Measurements from ENCODE around the gene RNF130. TPM values are rescaled to one million over a fixed set of nuclear protein-coding genes. Genes with fewer than 3 reads are reported as not detected.

RNF130 gene
- total and polyA plus RNA-seq, 9 of the 15 experiments (the other 6 are each of a cell fraction or from before 2014, with no cell fraction given), result 5.8 to 39.4 (median 27.1) TPM

DNA sequence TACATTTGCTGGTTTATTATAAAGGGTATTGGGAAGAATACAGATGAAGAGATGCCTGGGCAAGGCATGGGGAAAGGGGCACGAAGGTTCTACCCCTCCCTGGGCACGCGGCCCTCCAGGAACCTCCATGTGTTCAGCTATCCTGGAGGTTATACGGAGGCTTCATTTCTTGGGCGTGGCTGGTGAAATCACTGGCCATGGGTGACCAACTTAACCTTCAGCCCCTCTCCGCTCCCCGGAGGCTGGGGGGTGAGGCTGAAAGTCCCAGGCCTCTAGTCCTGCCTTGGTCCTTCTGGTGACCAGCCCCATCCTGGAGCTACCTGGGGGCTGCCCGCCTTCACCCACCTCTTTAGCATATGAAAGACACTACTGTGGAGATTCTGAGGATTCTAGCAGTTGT lies 17.0 kb upstream of the RNF130 start:
- no peak overlapping the region for H2AFZ ChIP-seq (ENCODE audit: low read depth, low read length)
- 77% methylated on average over 5 of the region's 8 CpGs for WGBS (ENCODE audit: insufficient coverage, low coverage, missing lambda C conversion rate)
- intact Hi-C loops (cut with micrococcal nuclease), result no loop called here
- no peak for ATAC-seq
- ChIA-PET POLR2A (no interaction called here), CTCF (ENCODE audit: low intra/inter-chr PET ratio) (no interaction called here)
- H3K27ac ChIP-seq (ENCODE audit: extremely low read depth, low read depth, low read length), result no peak overlapping the region
- in situ Hi-C loops (cut with MboI), result no loop called here
- H3K4me2 ChIP-seq (ENCODE audit: insufficient read depth, low read length), result no peak overlapping the region
- H4K20me1 ChIP-seq (replicated peaks; ENCODE audit: control insufficient read depth, insufficient read depth, low read length), result 0 out of 2 replicates have a peak, but pooled peaks cover 2% of the 10 kb centered on the region
- no peaks in the 10 kb centered on the region; a peak in 1 of 5 replicates for H3K27me3 ChIP-seq (ENCODE audit: control insufficient read depth in 2 of 2, insufficient read depth in 2 of 2, low read length in 2 of 2)
- BruUV-seq (replicated peaks), result no TSS peak
- no peak overlapping the region for H3K9ac ChIP-seq (ENCODE audit: insufficient read depth in 1 of 2, low read depth in 2 of 2, low read length in 2 of 2)
- H3K79me2 ChIP-seq (ENCODE audit: control insufficient read depth, insufficient read depth, low read length), result no peaks in the 10 kb centered on the region
- H3K9me1 ChIP-seq (ENCODE audit: control insufficient read depth, insufficient read depth, low read length), result no peaks in the 10 kb centered on the region
- FAIRE-seq, result no peak
- H3K36me3 ChIP-seq (ENCODE audit: control insufficient read depth, insufficient read depth, low read length), result no peaks in the 10 kb centered on the region
- no peak overlapping the region for H3K4me3 ChIP-seq
- H3K4me1 ChIP-seq (replicated peaks in 1 of 2; ENCODE audit: control insufficient read depth in 2 of 2, insufficient read depth in 2 of 2, low read length in 2 of 2), result peaks cover 35 to 40% of the 10 kb centered on the region in 2 experiments
- no peak for DNase-seq (ENCODE audit: extremely low read depth in 1 of 4, low spot score in 3 of 4)
- no peaks in the 10 kb centered on the region for H3K9me3 ChIP-seq (replicated peaks; ENCODE audit: control insufficient read depth, insufficient read depth, low read depth, low read length)
- TF ChIP-seq ERF (CRISPR knock-in tag; IDR thresholded peaks at IDR 0.05) (no peak), RBBP5 (IDR thresholded peaks at IDR 0.05; ENCODE audit: borderline replicate concordance, insufficient read depth, low read length, poor library complexity, severe bottlenecking) (no peak)
- TF ChIP-seq, protein P1, sequence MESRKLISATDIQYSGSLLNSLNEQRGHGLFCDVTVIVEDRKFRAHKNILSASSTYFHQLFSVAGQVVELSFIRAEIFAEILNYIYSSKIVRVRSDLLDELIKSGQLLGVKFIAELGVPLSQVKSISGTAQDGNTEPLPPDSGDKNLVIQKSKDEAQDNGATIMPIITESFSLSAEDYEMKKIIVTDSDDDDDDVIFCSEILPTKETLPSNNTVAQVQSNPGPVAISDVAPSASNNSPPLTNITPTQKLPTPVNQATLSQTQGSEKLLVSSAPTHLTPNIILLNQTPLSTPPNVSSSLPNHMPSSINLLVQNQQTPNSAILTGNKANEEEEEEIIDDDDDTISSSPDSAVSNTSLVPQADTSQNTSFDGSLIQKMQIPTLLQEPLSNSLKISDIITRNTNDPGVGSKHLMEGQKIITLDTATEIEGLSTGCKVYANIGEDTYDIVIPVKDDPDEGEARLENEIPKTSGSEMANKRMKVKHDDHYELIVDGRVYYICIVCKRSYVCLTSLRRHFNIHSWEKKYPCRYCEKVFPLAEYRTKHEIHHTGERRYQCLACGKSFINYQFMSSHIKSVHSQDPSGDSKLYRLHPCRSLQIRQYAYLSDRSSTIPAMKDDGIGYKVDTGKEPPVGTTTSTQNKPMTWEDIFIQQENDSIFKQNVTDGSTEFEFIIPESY (CRISPR knock-in tag; IDR thresholded peaks at IDR 0.05), result no peak
- TF ChIP-seq, protein P2, sequence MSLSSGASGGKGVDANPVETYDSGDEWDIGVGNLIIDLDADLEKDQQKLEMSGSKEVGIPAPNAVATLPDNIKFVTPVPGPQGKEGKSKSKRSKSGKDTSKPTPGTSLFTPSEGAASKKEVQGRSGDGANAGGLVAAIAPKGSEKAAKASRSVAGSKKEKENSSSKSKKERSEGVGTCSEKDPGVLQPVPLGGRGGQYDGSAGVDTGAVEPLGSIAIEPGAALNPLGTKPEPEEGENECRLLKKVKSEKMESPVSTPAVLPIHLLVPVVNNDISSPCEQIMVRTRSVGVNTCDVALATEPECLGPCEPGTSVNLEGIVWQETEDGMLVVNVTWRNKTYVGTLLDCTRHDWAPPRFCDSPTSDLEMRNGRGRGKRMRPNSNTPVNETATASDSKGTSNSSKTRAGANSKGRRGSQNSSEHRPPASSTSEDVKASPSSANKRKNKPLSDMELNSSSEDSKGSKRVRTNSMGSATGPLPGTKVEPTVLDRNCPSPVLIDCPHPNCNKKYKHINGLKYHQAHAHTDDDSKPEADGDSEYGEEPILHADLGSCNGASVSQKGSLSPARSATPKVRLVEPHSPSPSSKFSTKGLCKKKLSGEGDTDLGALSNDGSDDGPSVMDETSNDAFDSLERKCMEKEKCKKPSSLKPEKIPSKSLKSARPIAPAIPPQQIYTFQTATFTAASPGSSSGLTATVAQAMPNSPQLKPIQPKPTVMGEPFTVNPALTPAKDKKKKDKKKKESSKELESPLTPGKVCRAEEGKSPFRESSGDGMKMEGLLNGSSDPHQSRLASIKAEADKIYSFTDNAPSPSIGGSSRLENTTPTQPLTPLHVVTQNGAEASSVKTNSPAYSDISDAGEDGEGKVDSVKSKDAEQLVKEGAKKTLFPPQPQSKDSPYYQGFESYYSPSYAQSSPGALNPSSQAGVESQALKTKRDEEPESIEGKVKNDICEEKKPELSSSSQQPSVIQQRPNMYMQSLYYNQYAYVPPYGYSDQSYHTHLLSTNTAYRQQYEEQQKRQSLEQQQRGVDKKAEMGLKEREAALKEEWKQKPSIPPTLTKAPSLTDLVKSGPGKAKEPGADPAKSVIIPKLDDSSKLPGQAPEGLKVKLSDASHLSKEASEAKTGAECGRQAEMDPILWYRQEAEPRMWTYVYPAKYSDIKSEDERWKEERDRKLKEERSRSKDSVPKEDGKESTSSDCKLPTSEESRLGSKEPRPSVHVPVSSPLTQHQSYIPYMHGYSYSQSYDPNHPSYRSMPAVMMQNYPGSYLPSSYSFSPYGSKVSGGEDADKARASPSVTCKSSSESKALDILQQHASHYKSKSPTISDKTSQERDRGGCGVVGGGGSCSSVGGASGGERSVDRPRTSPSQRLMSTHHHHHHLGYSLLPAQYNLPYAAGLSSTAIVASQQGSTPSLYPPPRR (CRISPR knock-in tag; IDR thresholded peaks at IDR 0.05; ENCODE audit: borderline replicate concordance), result no peak
